ENCODE results near the gene EXOSC9.

The EXOSC9 gene

DNA sequence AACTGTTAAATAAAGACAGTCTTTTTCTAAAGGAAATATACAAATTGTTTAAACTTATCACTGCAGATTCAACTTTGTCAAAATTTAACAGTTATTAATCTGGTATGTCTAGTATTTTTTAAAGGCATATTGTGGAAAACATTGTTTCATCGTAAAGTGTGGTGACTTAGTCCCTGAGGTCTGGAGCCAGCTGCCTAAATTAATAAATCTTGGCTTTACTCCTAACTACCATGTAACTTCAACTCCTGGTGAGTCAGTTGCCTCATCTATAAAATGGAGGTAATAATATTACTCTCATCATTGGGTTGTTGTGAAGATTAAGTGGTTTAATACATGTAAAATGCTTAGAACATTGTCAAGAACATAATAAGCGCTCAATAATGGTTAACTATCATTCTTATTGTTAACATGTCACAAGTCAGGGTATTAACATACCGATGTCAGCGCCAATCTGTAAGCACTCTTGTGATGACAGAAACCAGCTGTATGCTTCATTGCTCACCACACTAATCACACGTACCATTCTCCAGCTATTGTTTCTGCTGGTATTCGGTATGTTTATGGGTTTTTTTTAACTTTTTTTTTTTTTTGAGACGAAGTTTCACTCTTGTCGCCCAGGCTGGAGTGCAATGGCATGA is 22.0 kb upstream of the EXOSC9 start:
- Mint-ChIP-seq H3K36me3 (ENCODE audit: low read depth) (no peaks in the 10 kb centered on the region), H3K27ac (no peak overlapping the region), H3K4me1 (ENCODE audit: low read depth) (no peaks in the 10 kb centered on the region), H3K9me3 (peaks cover 3% of the 10 kb centered on the region), H3K27me3 (peaks cover 27% of the 10 kb centered on the region), H3K4me3 (no peak overlapping the region)
- DNase-seq: no peak

DNA sequence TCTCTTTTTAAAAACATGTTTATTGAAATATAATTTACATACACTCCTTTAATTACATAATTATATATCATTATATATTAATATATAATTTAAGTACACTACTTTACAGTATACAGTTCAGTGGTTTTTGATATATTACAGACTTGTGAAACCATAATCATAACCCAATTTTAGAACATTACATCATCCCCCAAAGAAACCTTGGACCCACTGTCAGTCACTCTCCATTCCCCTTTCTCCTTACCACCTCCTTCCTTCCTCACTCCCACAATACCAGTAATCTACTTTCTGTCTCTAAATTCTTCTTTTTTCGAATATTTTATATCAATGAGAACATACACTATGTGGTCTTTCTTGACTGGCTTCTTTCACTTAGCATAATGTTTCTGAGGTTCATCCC is 17.9 kb upstream of the EXOSC9 start:
- no peak overlapping the region for H3K4me3 Mint-ChIP-seq
- no peak for DNase-seq
- H3K36me3 Mint-ChIP-seq (ENCODE audit: low read depth): no peaks in the 10 kb centered on the region
- H3K4me1 Mint-ChIP-seq (ENCODE audit: low read depth): no peaks in the 10 kb centered on the region
- peaks cover 59% of the 10 kb centered on the region for H3K27me3 Mint-ChIP-seq
- H3K27ac Mint-ChIP-seq: no peak overlapping the region
- H3K9me3 Mint-ChIP-seq: peaks cover 3% of the 10 kb centered on the region

DNA sequence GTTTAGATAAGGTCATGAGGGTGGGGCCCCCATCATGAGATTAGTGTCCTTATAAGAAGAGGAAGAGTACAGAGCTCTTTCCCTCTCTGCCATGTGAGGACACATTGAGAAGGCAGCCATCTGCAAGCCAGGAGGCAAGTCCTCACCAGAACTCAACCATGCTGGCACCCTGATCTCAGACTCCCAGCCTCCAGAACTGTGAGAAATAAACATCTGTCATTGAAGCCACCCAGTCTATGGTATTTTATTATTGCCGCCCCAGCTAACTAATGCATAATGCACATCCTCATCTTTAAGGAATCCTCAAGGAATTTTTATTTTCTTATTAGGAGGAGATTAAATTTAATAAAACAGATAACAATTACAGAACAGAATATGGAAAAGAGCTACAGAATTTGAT is 16.7 kb upstream of the EXOSC9 start:
- peaks cover 68% of the 10 kb centered on the region for H3K27me3 Mint-ChIP-seq
- no peak overlapping the region for H3K27ac Mint-ChIP-seq
- DNase-seq: no peak
- H3K4me1 Mint-ChIP-seq (ENCODE audit: low read depth): peaks cover 6% of the 10 kb centered on the region
- H3K9me3 Mint-ChIP-seq: peaks cover 3% of the 10 kb centered on the region
- no peak overlapping the region for H3K4me3 Mint-ChIP-seq
- no peaks in the 10 kb centered on the region for H3K36me3 Mint-ChIP-seq (ENCODE audit: low read depth)

DNA sequence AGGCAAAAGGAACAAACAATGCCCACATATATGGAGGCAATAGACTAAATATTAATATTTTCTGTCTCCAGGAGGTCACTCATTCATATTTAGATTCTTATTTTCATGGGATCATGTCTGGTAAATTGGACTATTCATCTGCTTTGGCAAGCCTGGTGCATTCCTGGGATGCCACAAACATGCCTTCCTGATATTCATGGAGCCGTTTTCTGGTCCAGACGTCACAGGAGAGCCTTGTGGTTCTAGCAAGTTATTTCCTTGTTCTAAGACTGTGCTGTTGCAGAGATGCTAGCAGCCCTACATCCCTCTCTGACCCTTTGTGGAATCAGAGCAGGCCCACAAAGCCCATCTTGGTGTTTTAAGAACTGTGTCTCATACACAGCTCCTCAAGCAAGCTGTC is 16.1 kb upstream of the EXOSC9 start:
- peaks cover 6% of the 10 kb centered on the region for H3K4me1 Mint-ChIP-seq (ENCODE audit: low read depth)
- H3K9me3 Mint-ChIP-seq: peaks cover 3% of the 10 kb centered on the region
- no peaks in the 10 kb centered on the region for H3K36me3 Mint-ChIP-seq (ENCODE audit: low read depth)
- H3K27ac Mint-ChIP-seq: no peak overlapping the region
- no peak for DNase-seq
- H3K4me3 Mint-ChIP-seq: no peak overlapping the region
- peaks cover 68% of the 10 kb centered on the region for H3K27me3 Mint-ChIP-seq

DNA sequence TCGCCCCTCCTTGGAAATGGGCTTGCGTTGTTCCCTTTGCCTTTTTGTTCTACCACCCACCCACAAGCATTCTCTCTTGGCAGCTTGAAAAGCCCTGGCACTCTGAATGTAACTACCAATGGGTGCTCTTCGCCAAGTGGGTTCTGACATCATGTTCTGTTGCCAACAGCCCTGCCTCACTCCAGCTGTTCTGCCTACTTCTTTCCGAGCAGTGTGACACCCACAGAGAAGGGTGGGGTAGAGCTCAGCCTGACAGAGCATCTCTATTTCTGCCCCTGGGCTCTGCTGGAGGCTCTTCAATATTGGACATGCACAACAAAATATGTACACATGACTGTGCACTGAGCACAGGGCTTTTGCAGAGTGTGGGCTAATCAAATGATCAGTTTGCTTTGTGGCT is 15.6 kb upstream of the EXOSC9 start:
- Mint-ChIP-seq H3K9me3 (peaks cover 3% of the 10 kb centered on the region), H3K27me3 (peaks cover 66% of the 10 kb centered on the region), H3K4me1 (ENCODE audit: low read depth) (peaks cover 6% of the 10 kb centered on the region), H3K27ac (no peak overlapping the region), H3K36me3 (ENCODE audit: low read depth) (no peaks in the 10 kb centered on the region), H3K4me3 (no peak overlapping the region)
- no peak for DNase-seq

DNA sequence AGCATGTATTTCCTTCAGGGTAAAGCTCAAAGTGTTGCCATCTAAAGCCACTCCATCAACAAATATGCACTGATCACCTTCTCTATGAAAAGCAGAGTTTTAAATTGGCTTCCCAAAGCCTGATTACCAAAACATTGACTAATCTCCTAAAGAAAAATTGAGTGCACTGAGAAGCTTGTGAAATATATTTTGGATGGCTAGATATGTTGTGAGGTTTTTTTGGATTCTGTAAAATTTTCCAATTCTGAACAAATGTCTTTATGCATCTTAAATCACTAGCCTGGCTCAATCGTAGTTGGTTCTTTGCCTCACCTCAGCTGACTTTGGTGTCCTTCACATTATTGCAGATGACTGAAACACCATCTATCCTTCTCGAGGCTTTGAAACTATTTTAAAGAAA is 14.9 kb upstream of the EXOSC9 start:
- DNase-seq: no peak
- peaks cover 6% of the 10 kb centered on the region for H3K4me1 Mint-ChIP-seq (ENCODE audit: low read depth)
- H3K27me3 Mint-ChIP-seq: peaks cover 63% of the 10 kb centered on the region
- peaks cover 3% of the 10 kb centered on the region for H3K9me3 Mint-ChIP-seq
- H3K4me3 Mint-ChIP-seq: no peak overlapping the region
- H3K36me3 Mint-ChIP-seq (ENCODE audit: low read depth): no peaks in the 10 kb centered on the region
- no peak overlapping the region for H3K27ac Mint-ChIP-seq

- Mint-ChIP-seq H3K9me3 (peaks cover 1% of the 10 kb centered on the region), H3K27ac (no peak overlapping the region), H3K36me3 (ENCODE audit: low read depth) (no peaks in the 10 kb centered on the region), H3K4me1 (ENCODE audit: low read depth) (peaks cover 6% of the 10 kb centered on the region), H3K27me3 (peaks cover 54% of the 10 kb centered on the region), H3K4me3 (no peak overlapping the region)
- DNase-seq: no peak
Observed at GRCh38 chr4:121788896-121789295, 12.2 kb upstream of the EXOSC9 start.

GRCh38 chr4:121789455-121789854 is 11.7 kb upstream of the EXOSC9 start:
- no peak for DNase-seq
- Mint-ChIP-seq H3K27ac (no peak overlapping the region), H3K9me3 (no peaks in the 10 kb centered on the region), H3K36me3 (ENCODE audit: low read depth) (no peaks in the 10 kb centered on the region), H3K27me3 (peaks cover 50% of the 10 kb centered on the region), H3K4me3 (no peak overlapping the region), H3K4me1 (ENCODE audit: low read depth) (peaks cover 6% of the 10 kb centered on the region)

DNA sequence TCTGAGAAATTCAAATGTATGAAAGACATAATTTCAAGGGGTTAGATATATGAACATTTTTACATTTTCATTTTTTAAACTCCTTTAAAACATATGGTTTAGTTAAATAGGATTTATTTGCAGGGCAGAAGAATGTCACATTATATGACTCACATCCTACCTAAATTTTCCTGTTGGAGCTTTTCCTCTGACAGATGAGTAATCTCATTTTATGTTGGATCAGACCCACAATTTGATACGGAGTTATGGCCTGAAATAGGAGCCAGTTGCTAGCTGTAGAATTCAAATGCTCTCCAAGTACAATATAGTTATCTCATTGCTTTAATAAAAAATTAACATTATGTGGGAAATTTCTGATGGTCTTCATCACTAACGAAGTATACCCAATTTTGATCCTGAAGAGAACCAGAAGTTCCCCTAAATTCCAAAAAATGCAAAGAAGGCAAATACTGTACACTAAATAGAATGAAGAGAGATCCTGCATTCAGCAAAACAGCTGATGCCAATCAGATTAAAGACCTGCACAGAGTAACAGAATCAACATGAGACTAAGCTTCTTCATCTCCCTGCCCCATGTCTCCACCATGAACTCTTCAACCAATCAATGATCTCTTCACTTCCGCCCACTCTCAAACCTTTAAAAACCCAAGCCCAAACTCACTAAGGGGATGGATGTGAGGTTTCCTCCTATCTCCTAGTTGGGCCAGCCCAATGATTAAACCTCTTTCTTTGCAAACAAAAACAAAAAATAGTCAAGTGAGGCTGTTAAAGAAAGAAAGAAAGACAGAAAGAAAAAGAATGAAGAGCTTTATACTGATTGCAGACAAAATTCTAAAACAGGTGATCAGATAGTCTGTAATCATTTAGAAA is 10.9 kb upstream of the EXOSC9 start:
- Mint-ChIP-seq H3K4me1 (ENCODE audit: low read depth) (peaks cover 6% of the 10 kb centered on the region), H3K36me3 (ENCODE audit: low read depth) (no peaks in the 10 kb centered on the region)
- no peak for DNase-seq

DNA sequence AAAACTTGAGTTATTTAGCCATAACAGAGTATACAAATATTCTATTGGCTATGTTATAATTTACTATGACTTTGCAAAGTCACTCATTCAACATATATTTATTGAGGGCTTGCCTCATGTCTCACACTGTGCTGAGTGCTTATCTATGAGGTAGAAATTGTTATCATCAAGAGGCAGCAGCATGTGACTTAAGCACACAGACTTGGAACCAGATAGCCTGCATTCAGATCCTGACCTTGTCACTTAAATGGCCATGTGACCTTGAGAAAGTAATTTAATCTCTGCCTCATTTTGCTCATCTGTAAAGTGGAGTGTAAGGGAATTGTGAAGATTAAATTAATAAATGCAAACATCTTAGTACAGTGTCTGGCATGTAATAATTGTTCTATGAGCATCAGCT is 10.1 kb upstream of the EXOSC9 start:
- Mint-ChIP-seq H3K4me3 (no peak overlapping the region), H3K4me1 (ENCODE audit: low read depth) (peaks cover 9% of the 10 kb centered on the region), H3K36me3 (ENCODE audit: low read depth) (no peaks in the 10 kb centered on the region), H3K27ac (no peak overlapping the region), H3K27me3 (peaks cover 36% of the 10 kb centered on the region), H3K9me3 (no peaks in the 10 kb centered on the region)
- DNase-seq: no peak

More for the DNA sequence above, 10.9 kb upstream of the EXOSC9 start:
- peaks cover 43% of the 10 kb centered on the region for H3K27me3 Mint-ChIP-seq
- H3K9me3 Mint-ChIP-seq: no peaks in the 10 kb centered on the region
- H3K4me3 Mint-ChIP-seq: no peak overlapping the region
- no peak overlapping the region for H3K27ac Mint-ChIP-seq

DNA sequence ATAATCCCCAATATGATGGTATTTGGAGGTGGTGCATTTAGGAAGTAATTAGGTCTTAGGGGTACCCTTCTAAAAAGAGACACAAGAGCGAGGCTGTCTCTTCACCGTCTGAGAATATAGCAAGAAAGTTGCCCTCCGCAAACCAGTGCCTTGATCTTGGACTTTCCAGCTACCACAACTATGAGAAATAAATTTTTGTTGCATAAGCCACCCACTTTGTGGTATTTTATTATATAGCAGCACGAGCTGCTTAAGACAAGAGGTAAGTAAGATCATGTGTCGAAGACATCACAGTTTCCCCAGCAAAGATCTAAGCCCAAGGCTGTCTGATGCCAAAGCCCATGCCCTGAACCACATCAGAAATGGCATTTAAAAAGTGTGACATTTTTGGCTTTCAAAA is 9.6 kb upstream of the EXOSC9 start:
- no peak overlapping the region for H3K27ac Mint-ChIP-seq
- no peaks in the 10 kb centered on the region for H3K9me3 Mint-ChIP-seq
- no peak overlapping the region for H3K4me3 Mint-ChIP-seq
- H3K4me1 Mint-ChIP-seq (ENCODE audit: low read depth): peaks cover 9% of the 10 kb centered on the region
- no peak for DNase-seq
- peaks cover 31% of the 10 kb centered on the region for H3K27me3 Mint-ChIP-seq
- H3K36me3 Mint-ChIP-seq (ENCODE audit: low read depth): no peaks in the 10 kb centered on the region

DNA sequence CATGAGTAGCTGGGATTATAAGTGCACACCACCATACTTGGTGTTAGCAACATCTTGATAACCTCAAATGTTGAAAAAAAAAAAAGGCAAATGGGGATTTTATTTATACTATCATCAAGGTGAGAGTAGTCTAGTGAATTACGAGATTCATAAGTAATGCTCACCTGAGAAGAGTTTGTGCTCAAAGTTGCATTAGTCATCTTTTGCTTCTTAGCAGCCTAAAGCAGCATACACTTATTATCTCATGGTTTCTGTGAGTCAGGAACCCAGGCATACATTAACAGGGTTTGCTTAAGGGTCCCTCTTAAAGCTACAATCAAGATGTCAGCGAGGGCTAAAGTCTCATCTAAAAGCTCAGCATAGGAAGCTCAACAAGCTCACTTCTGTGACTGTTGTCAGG is 8.2 kb upstream of the EXOSC9 start:
- H3K4me3 Mint-ChIP-seq: no peak overlapping the region
- DNase-seq: no peak
- H3K4me1 Mint-ChIP-seq (ENCODE audit: low read depth): peaks cover 9% of the 10 kb centered on the region
- H3K36me3 Mint-ChIP-seq (ENCODE audit: low read depth): no peaks in the 10 kb centered on the region
- H3K9me3 Mint-ChIP-seq: no peaks in the 10 kb centered on the region
- peaks cover 19% of the 10 kb centered on the region for H3K27me3 Mint-ChIP-seq
- H3K27ac Mint-ChIP-seq: no peak overlapping the region

GRCh38 chr4:121794505-121795188 is 6.5 kb upstream of the EXOSC9 start:
- no peak for DNase-seq
- Mint-ChIP-seq H3K27me3 (peaks cover 7% of the 10 kb centered on the region), H3K4me1 (ENCODE audit: low read depth) (peaks cover 10% of the 10 kb centered on the region), H3K27ac (no peak overlapping the region), H3K36me3 (ENCODE audit: low read depth) (no peaks in the 10 kb centered on the region), H3K9me3 (no peaks in the 10 kb centered on the region), H3K4me3 (no peak overlapping the region)

GRCh38 chr4:121796283-121796682 is 4.8 kb upstream of the EXOSC9 start:
- H3K36me3 Mint-ChIP-seq (ENCODE audit: low read depth): peaks cover 4% of the 10 kb centered on the region
- H3K4me3 Mint-ChIP-seq: no peak overlapping the region
- no peak overlapping the region for H3K27ac Mint-ChIP-seq
- no peaks in the 10 kb centered on the region for H3K9me3 Mint-ChIP-seq
- peaks cover 25% of the 10 kb centered on the region for H3K4me1 Mint-ChIP-seq (ENCODE audit: low read depth)
- H3K27me3 Mint-ChIP-seq: peaks cover 2% of the 10 kb centered on the region
- DNase-seq: no peak
